Inflammatory macrophage (primary cell): Measurements from ENCODE around the gene PALM.
A peak's percentile ranks its signal among the peaks of the same experiment; 100 is the strongest.
"Not testable (repeated sequence)": the region's sequence is repeated elsewhere in the genome, so short reads cannot be mapped to it uniquely, and the experiment has no call there.

Experiments used
- DNase-seq, 2 donors: peaks; one replicate each; pipeline ENCODE4 v3.0.0-alpha.2; 2020 to 2022

Gene PALM

DNA sequence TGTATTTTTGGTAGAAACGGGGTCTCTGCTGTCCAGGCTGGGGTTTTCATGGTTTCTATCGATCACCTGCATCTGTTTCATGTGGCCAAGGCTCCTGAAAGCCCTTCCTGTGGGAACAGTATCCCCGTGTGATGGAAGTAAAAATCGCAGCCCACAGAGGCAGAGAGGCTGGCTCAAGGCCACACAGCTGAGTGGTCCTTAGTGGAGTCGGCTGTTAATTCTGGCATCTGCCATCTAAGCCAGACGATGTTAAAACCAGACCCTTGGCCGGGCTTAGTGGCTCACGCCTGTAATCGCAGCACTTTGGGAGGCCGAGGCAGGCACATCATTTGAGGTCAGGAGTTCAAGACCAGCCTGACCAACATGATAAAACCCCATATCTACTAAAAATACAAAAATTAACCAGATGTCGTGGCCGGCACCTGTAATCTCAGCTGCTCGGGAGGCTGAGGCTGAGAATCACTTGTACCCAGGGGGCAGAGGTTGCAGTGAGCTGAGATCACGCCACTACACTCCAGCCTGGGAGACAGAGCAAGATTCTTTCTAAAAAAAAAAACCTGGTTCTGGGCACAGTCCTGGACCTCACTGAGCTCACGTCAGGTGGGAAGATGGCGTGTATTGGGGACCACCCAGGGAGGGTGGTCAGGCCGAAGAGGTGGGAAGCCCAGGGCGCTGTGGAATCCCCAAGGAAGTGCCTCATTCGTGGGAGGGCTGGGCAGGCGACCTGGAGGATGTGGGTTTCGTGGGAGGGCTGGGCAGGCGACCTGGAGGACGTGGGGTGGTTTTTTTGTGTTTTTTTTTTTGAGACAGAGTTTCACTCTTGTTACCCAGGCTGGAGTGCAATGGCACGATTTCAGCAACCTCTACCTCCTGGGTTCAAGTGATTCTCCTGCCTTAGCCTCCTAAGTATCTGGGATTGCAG is 23.7 kb downstream of the PALM start:
- no peak for DNase-seq

DNA sequence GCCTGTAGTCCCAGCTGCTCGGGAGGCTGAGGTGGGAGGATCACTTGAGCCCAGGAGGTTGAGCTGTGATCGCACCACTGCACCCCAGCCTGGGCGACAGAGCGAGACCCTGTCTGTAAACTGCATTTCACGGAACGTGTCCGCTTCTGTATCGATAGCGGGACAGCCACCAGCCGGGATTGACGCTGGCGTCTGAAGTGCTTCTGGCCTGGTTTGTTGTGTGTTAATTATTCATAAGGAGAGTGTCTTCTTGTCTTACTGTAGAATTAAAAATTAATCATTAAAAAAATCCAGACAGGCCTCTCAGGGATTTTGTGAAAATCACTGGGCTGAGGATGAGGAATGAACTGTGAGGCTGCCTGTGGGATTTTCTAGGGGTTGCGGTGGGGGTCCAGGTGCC is 26.0 kb downstream of the PALM start:
- DNase-seq: no peak

DNA sequence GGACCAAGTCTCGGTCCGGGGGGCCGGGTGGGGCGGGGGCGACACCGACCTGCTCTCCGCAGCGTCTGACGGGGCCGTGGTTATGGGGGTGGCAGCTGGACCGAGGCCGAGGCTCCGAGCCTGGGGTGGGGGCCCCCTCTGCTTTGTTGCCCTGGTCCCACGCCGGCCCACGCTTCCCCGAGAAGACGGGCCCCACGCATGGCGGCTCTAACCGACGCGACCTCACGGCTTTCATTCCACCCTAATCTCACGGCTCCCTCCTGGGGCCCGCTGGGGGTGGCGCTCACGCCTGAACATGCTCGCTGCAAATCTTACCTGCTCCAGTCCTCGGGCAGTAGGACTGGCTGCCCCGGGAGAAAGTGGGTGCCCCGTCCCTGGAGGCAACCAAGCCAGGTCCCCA is 27.4 kb downstream of the PALM start:
- no peak for DNase-seq

DNA sequence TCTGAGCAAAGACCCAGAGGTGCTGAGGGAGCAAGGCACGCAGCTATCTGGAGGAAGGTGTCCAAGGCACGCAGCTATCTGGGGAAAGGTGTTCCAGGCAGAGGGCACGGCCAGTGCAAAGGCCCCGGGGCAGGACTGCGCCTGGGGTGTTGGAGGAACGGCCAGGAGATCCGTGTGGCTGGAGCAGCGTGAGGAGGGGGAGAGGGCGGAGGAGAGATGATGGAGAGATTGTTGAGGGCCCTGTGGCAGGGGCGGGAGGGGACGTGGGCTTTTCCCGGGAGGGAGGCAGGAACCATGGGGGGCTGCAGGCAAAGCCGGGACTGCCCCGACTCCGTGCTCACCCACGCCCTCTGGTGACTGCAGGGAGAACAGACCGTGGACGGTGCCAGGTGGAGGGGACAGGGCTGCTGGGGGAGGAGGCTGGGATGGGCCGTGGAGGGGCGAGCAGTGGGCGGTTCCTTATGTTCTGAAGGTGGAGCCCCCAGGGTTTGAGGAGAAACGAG is 28.9 kb downstream of the PALM start:
- peak; percentile 4 to 21 for DNase-seq

DNA sequence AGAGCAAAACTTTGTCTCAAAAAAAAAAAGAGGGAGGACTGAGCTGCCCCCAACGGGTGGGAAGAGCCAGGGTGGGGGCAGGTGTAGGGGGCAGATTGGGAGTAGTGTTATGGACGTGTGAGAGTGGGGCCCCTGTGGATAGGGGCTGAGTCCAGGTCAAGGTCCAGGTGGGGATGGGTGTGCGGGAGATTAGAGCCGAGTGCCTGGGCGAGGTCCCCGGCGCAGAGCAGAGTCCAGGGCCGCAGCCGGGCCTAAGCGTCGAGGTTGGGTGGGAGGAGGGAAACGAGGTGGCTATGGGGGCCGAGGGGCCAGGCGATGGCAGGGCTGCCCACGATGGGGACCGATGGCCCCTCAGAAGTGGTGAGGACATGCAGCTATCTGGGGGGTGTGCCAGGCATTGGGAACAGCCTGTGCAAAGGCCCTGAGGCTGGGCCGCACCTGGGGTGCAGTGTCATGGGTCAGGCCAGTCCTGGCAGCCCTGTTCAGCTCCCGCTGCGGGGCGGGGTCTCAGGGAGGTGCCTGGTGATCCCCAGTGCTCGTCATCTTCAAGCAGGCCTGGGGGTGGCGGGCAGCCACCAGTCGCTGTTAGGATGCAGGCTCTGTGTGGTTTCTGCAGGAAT is 29.9 kb downstream of the PALM start:
- DNase-seq: no peak

DNA sequence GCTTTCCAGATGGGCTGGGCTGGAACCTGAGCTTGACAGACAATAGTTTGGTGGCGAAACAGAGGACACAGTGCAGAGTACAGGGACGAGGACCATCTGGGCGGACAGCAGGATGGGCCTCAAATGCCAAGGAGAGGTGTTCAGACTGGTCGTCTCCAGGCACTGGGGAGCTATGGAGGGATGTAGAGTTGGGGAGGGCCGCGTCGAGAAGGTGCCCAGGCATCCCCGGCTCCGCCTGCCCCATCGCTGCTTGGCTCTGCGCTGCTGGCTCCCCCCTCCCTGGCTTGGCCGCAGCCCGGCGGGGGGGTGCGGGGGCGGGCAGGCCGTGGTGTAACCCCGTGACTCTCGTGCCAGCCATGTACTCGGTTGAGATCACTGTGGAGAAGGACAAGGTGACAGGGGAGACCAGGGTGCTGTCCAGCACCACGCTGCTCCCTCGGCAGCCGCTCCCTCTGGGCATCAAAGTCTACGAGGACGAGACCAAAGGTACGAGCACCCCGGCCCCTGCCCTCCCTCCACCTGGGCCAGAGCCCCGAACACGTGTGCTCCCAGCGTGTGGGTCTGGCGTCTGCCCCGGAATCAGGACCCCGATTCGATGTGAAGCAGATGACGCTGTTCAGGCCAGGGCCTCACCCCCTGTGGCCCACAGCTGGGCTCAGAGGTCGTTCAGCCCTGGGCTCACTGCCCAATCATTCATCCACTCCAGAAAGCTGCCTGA is 31.4 kb downstream of the PALM start:
- DNase-seq: no peak

DNA sequence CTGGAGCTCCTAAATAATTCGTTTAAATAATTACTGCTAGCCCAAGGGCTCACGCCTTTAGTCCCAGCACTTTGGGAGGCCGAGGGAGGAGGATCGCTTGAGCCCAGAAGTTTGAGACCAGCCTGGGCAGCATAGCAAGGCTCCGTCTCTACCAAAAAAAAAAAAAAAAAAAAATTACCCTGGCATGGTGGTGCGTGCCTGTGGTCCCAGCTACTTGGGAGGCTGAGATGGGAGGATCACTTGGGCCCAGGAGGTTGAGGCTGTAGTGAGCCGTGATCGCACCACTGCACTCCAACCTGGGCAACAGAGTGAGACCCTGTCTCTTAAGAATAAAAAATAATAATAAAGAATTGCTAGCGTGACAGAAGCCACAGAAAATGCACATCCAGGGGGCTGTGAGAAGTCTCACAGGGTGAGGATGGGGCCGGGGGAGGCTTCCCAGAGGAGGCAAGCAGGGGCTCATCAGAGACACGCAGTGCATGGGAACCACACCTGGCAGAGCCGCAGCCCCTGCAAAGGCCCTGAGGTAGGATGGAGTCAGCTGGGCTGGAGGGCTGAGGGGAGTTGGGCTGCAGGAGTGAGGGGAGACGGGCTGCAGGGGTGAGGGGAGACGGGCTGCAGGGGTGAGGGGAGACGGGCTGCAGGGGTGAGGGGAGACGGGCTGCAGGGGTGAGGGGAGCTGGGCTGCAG is 32.2 kb downstream of the PALM start:
- not testable (repeated sequence) for DNase-seq

DNA sequence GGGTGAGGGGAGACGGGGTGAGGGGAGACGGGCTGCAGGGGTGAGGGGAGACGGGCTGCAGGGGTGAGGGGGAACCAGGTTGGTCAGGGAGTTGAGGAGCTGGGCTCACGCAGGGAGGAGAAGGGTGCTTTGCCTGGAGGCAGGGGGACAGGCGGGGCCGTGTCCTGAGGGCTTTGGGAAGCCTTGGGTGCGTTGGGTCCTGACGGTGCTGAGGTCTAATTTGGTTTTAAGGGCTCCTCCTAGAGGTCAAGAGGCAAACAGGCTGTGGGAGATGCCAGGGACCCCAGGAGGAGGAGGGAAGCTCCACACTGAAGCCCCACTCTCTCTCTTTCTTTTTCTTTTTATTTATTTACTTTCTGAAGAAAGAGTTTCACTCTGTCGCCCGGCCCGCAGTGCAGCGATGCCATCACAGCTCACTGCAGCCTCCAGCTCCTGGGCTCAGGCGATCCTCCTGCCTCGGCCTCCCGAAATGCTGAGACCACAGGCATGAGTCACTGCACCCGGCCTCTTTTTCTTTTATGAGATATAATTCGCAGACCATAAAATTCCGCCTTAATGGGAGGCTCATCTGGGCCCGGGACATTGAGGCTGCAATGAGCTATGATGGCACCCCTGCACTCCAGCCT is 32.9 kb downstream of the PALM start:
- peak; percentile 5 to 12 for DNase-seq

DNA sequence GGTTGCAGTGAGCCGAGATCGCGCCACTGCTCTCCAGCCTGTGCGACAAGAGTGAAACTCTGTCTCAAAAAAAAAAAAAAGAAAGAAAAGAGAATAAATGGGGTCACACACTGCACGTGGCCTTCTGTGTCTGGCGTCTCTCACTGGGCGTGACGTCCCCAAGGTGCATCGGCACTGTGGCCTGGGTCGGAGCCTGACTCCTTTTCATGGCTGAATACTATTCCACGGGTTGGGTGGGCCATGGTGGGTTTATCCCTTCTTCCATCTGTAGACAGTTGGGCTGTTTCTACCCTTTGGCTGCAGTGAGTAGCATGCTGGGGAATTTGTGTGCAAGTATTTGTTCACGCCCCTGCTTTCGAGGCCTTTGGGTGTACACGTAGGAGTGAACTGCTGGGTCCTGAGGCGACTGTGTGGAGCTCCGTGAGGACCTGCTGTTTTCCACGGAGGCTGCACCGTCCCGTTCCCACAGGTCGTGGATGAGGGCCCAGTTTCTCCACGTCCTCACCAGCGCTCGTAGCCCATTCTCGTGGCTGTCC is 33.9 kb downstream of the PALM start:
- no peak for DNase-seq

DNA sequence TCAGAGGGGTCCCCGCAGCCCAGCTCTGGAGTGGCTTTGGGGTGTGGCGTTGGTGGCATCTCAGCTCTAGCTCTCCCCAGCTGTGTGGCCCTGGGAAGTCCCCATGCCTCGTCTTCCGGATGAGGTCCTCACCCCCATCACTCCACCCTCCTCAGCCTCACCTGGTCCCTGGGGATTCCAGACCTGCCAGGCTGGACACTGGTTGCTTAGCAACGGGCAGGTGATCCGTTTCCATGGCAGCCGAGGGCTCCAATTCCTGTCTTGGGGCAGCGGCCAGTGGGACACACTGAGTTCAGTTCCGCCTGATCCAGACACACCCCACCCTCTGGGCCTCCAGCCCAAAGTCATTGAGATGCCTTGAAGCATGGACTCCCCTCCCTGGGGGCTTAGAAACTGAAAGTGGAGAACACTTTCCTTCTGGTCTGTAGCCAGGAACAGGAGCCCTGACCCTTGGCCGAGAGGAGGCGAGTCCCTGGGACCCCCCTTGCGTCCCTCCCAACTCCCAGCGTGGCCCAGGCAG is 34.5 kb downstream of the PALM start:
- DNase-seq: no peak

DNA sequence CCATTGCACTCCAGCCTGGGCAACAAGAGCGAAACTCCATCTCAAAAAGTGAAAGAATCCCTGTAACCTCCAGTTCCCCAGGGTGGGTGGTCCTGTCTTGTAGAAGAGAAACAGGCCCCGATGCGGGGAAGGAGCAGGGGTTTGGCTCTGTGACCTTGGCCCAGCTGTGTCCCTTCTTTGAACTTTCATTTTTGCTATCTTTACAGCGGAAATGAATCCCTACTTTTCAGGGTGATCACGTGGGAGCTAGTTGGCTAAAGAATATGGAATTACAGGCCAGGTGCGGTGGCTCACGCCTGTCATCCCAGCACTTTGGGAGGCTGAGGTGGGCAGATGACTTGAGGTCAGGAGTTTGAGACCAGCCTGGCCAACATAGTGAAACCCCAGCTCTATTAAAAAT is 36.4 kb downstream of the PALM start:
- DNase-seq: not testable (repeated sequence)

DNA sequence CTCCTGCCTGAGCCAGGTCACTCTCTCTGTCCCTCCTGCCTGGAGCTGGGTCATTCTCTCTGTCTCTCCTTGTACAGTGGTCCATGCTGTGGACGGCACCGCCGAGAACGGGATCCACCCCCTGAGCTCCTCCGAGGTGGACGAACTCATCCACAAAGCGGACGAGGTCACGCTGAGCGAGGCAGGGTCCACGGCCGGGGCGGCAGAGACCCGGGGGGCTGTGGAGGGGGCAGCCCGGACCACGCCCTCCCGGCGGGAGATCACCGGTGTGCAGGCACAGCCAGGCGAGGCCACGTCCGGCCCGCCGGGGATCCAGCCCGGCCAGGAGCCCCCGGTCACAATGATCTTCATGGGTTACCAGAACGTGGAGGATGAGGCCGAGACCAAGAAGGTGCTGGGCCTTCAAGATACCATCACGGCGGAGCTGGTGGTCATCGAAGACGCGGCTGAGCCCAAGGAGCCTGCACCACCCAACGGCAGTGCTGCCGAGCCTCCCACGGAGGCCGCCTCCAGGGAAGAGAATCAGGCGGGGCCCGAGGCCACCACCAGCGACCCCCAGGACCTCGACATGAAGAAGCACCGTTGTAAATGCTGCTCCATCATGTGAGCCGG is 37.6 kb downstream of the PALM start:
- DNase-seq: no peak

DNA sequence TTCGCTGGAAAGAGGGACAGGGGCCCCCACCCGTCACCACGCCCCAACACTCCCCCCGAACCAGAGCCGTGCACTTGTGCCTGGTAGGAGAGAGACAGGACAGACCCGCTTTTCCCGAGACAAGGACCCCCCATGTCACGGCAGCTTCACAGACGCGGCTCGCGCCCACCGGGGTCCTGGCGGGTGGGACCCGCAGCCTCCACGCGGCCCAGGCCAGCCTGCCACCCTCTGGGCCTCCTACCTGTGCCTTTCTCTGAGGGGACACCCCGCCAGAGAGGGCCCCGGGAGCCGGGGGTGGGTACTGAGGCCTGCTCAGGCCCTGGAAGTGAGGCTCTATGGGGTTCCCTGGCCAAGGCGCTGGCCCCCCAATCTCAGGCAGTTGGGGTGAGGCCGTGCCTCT is 38.2 kb downstream of the PALM start:
- no peak for DNase-seq

DNA sequence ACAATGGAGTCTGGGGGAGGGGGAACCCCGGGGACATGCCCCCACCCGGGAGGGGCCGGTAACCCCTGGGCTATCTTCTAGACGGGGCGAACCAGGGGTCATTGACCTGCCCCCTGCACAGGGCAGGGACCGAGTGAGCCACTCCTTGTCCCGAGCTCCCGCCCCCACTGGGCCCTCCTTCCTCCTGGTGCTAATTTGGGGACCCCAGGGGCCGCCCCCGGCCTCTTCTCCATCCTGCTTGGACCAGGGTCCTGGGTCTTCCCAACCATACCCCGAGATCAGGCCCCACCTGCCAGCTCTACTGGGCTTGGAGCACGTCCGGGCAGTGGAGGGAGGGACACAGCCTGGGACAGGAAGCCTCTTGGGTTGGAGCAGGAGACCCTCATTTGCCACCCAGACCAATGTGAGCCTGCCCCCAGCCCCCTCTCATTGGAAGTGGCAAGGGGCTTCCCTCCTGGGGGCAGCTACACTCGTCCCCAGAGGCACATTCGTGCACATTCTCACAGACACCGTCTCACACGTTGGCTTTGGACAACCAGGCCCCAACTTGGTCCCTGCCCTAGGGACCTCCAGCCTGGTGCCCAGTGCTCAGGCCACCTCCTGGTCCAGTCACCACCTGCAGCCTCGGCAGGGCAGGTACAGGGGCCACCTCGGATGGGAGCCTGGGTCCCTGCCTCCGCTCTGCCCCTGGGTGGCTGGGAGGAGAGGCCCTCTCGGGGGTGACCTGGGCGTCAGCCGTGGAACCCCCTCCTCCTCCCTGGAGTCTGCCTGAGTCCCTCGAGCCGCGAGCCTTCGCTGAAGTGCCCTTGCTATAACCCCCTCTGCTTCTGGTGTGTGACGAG is 38.9 kb downstream of the PALM start:
- no peak for DNase-seq

DNA sequence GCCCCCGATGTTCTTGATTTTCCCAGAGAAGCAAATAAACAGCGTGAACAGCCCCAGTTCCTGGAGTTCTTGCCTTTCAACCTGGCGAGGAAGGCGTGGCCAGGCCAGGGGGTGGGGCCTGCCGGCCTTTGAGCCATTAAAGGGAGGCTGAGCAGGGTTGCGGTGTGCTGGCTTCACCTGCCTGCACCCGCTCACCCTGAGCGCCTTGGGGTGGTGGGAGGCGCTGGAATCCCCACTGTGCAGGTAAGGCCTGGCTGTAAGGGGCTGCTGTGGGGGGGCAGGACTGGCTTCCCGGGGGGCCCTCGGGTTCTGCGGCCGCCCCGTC is 39.5 kb downstream of the PALM start:
- DNase-seq: no peak

DNA sequence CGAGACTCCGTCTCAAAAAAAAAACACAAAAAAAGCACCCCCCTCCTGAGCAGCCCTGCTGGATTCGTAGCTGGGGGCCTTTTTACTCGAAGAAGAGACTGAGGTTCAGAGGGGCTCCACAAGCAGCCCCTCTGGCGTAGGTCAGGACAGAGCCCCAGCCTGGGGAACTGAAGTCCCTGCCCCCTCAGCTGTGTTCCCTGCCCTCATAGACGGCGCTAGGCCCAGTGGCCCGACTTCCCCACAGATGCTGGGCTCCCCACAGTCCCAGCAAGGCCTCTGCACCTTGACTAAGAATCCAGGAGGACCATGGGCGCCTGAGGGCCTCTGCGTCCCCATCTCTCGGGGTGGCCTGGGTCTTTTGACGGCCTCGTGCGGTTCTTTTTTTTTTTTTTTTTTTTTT is 41.1 kb downstream of the PALM start:
- DNase-seq: no peak

DNA sequence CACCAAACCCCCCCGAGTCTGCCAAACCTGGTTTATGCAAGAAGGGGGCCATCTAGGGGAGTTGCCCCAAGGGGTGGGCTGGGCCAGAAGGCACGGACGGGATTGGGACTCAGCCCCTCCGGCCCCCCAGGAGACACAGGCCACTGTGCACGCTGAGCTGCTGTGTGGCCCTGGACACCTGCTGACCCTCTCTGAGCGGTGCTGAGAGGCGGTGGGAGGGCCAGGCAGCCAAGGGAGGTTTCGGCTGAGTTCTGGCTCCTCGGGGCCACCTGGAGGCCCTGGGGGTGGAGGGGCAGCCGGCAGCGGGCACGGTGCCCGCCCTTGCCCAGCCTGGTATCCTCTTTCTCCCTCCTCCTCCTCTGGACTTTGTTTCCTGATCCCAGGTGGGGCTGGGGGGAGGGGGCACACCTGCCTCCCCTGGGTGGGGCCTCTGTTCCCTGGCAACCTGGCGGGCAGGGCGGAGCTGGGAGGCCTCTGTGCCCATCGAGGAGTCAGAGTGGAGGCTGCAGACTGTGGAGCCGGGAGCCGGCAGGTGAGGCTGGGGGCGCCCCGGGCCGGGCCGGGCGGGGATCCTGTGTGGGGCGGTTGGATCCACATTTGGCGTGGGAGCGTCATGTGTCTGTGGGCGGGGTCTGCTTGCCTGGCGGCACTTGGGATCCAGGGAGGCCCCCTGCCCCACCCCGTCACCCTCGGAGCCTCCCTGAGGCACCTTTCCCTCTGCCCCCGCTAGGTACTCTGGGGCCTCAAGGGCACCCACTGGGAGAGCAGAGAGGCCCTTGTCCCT is 42.1 kb downstream of the PALM start, which contains the start of gene MISP:
MISP (plus strand) TSS at position 473 of the 784 bp plus-strand sequence. CDS start 5,835 bp downstream, outside the sequence.
- no peak for DNase-seq

DNA sequence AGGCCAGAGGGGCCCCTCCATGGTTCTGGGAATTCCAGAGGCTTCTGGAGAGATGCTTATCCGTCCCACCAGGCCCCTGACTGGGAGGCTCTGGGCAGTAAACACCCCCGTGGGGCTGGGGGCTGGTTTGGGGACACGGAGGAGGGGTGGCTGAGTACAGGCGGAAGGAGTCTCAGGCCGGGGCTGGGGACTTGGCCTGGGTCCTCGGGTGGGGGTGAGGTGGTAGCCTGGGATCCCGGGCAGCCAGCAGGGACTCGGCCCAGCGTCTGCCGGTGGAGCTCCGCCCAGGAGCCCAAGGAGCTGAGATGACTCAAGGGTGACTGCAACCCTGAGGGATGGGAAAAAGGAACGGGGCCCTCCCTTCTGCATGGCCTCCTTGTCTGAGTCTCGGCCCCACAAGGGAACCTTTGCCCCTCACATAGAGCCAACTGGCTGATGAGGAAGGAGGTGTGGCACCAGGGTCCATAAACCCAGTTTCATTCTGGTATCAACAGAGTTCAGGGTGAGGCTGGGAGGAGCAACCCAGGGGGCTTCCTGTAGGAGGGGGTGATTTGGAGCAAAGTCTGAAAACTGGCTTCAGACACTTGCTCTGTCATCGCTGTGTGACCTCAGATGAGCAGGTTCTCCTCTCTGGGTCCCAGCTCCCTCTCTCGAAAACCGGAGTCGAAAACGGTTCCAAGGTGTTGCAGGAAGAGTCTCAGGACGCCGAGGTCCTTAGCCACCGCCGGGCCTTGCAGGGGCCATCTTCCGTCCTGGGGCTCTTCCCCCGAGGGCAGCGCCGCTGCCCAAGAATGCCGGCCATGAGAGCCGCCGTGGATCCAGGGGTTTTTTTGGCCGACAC is 43.0 kb downstream of the PALM start:
- DNase-seq: peak; percentile 50 to 82
